Femur (tissue), 1 donor: ENCODE data around the gene IKZF5.

Experiments used
- DNase-seq: peaks from one replicate; pipeline ENCODE4 v3.0.0-alpha.2; 2017

IKZF5 gene

GRCh38 chr10:123014772-123015171 lies 6.2 kb upstream of the IKZF5 start:
- DNase-seq = no peak

- no peak for DNase-seq
Measured at GRCh38 chr10:123013456-123014419, 5.1 kb upstream of the IKZF5 start.

- DNase-seq = no peak
Measured at GRCh38 chr10:123011987-123012386, 3.4 kb upstream of the IKZF5 start.

GRCh38 chr10:123009105-123009820 lies 668 bp upstream of the IKZF5 start:
- peak; percentile 24 for DNase-seq

GRCh38 chr10:123007558-123008354 lies 839 bp downstream of the IKZF5 start:
- DNase-seq = peak; percentile 32

- DNase-seq = no peak
Measured at GRCh38 chr10:123004298-123004697, 4.3 kb downstream of the IKZF5 start.

- DNase-seq = no peak
Measured at GRCh38 chr10:123001370-123001769, 7.2 kb downstream of the IKZF5 start.

GRCh38 chr10:123000155-123000554 lies 8.4 kb downstream of the IKZF5 start:
- no peak for DNase-seq

- no peak for DNase-seq
Measured at GRCh38 chr10:122999347-122999746, 9.2 kb downstream of the IKZF5 start.

- DNase-seq = no peak
Measured at GRCh38 chr10:122998934-122999333, 9.7 kb downstream of the IKZF5 start.

GRCh38 chr10:122998360-122998917 lies 10.2 kb downstream of the IKZF5 start:
- no peak for DNase-seq

- no peak for DNase-seq
Measured at GRCh38 chr10:122997864-122998263, 10.7 kb downstream of the IKZF5 start.

GRCh38 chr10:122995936-122996335 lies 12.7 kb downstream of the IKZF5 start:
- DNase-seq = no peak

GRCh38 chr10:122993797-122994336 lies 14.7 kb downstream of the IKZF5 start:
- no peak for DNase-seq

GRCh38 chr10:122992031-122992585 lies 16.5 kb downstream of the IKZF5 start:
- DNase-seq = no peak

GRCh38 chr10:122990278-122990677 lies 18.3 kb downstream of the IKZF5 start:
- no peak for DNase-seq

- DNase-seq = no peak
Measured at GRCh38 chr10:122988501-122988900, 20.1 kb downstream of the IKZF5 start.

- DNase-seq = no peak
Measured at GRCh38 chr10:122986335-122986734, 22.3 kb downstream of the IKZF5 start.

- DNase-seq = no peak
Measured at GRCh38 chr10:122984708-122985107, 23.9 kb downstream of the IKZF5 start.

GRCh38 chr10:122983898-122984297 lies 24.7 kb downstream of the IKZF5 start:
- no peak for DNase-seq

GRCh38 chr10:122981066-122981464 lies 27.5 kb downstream of the IKZF5 start:
- no peak for DNase-seq
